H1 (cell line): ENCODE measurements around the gene GOSR1. TPM values are rescaled to one million over a fixed set of nuclear protein-coding genes. Genes with fewer than 3 reads are reported as not detected.

Experiments
- CTCF ChIA-PET: fragments of 300-600 bp; sonication (Branson Sonifier 250); formaldehyde crosslinking; loops from one replicate; lab custom pipeline; 2021; ENCODE audit not compliant: partially characterized antibody; lab: Charles Lee
- POLR2A ChIA-PET: fragments of 300-600 bp; sonication (Branson Sonifier 250); formaldehyde crosslinking; loops from one replicate; lab custom pipeline; 2021; ENCODE audit warnings: inconsistent platforms; ENCODE audit not compliant: partially characterized antibody; lab: Charles Lee
- DNase-seq, 2 experiments: peaks; one replicate each; pipeline versions ENCODE4 v3.0.0 to v3.0.0-alpha.2; 2010 to 2022; ENCODE audit warnings: low spot score in 2 of 2, low read depth in 1 of 2, mixed read lengths in 1 of 2
- FAIRE-seq: peaks from 2 replicates; lab custom pipeline; 2011; peaks lifted over from hg19 to GRCh38; lab: Jason Lieb, UNC
- H2AFZ ChIP-seq: 2 replicates; pipeline ENCODE4 v1.8.1; 2012; ENCODE audit warnings: low read length, inconsistent platforms
- H2AK5ac ChIP-seq: 2 replicates; pipeline ENCODE4 v1.6.1; 2013; ENCODE audit warnings: low read depth, low read length
- H2BK120ac ChIP-seq: replicated peaks from 2 replicates; pipeline ENCODE3; 2013; ENCODE audit warnings: low read depth, low read length, inconsistent platforms
- H2BK12ac ChIP-seq: 2 replicates; pipeline ENCODE4 v1.6.1; 2013; ENCODE audit warnings: low read depth, low read length
- H2BK15ac ChIP-seq: 2 replicates; pipeline ENCODE4 v1.6.1; 2013; ENCODE audit warnings: low read length
- H2BK20ac ChIP-seq: 2 replicates; pipeline ENCODE4 v1.6.1; 2013; ENCODE audit warnings: low read length
- H2BK5ac ChIP-seq: 2 replicates; pipeline ENCODE4 v1.6.1; 2013; ENCODE audit warnings: low read depth, low read length
- H3K14ac ChIP-seq: 2 replicates; pipeline ENCODE4 v1.6.1; 2013; ENCODE audit warnings: inconsistent platforms; ENCODE audit not compliant: insufficient read length
- H3K18ac ChIP-seq: 2 replicates; pipeline ENCODE4 v1.6.1; 2013; ENCODE audit warnings: low read length; ENCODE audit errors: extremely low read depth
- H3K23ac ChIP-seq: 2 replicates; pipeline ENCODE4 v1.6.1; 2013; ENCODE audit warnings: inconsistent platforms; ENCODE audit not compliant: insufficient read length
- H3K23me2 ChIP-seq: 2 replicates; pipeline ENCODE4 v1.6.1; 2013; ENCODE audit warnings: low read depth, low read length
- H3K27ac ChIP-seq: 2 replicates; pipeline ENCODE4 v1.6.1; 2011; ENCODE audit warnings: low read depth, low read length, inconsistent platforms
- H3K27me3 ChIP-seq, 4 experiments: replicated peaks in 1 of 4; 1 replicate in 1 of 4; 2 replicates in 3 of 4; pipeline versions ENCODE4 v1.6.1 to v1.8.1; 2011 to 2013; ENCODE audit warnings: low read length in 3 of 4, mild to moderate bottlenecking in 3 of 4, inconsistent platforms in 2 of 4, mixed read lengths in 2 of 4, moderate library complexity in 1 of 4; ENCODE audit not compliant: control insufficient read depth in 3 of 4, insufficient read depth in 3 of 4; ENCODE audit errors: extremely low read depth in 1 of 4
- H3K36me3 ChIP-seq, 4 experiments: 2 replicates each; pipeline versions ENCODE4 v1.6.1 to v1.8.1; 2011 to 2013; ENCODE audit warnings: mild to moderate bottlenecking in 4 of 4, low read length in 3 of 4, moderate library complexity in 2 of 4, control low read depth in 1 of 4, inconsistent platforms in 1 of 4; ENCODE audit not compliant: insufficient read depth in 4 of 4, control insufficient read depth in 2 of 4
- H3K4ac ChIP-seq: replicated peaks from 2 replicates; pipeline ENCODE3; 2013; ENCODE audit warnings: low read length, low read depth, mixed read lengths, inconsistent platforms; ENCODE audit not compliant: insufficient read length
- H3K4me1 ChIP-seq, 4 experiments: replicated peaks in 1 of 4; 1 replicate in 1 of 4; 2 replicates in 3 of 4; pipeline versions ENCODE4 v1.6.1 to v1.8.1; 2011 to 2013; ENCODE audit warnings: low read length in 3 of 4, inconsistent platforms in 2 of 4, mixed read lengths in 1 of 4; ENCODE audit not compliant: insufficient read depth in 4 of 4, control insufficient read depth in 3 of 4
- H3K4me2 ChIP-seq, 2 experiments: 2 replicates each; pipeline versions ENCODE4 v1.6.1 to v1.8.1; 2011 to 2013; ENCODE audit warnings: low read depth in 2 of 2, low read length in 2 of 2, control low read depth in 1 of 2, inconsistent platforms in 1 of 2, mild to moderate bottlenecking in 1 of 2; ENCODE audit not compliant: insufficient read depth in 1 of 2
- H3K4me3 ChIP-seq, 4 experiments: fragments of 200-600, 300-600 bp in 1 of 4; sonication (generic), shearing (Covaris generic), sonication (Bioruptor Twin) in 1 of 4; 2 replicates each; pipeline versions ENCODE4 v1.5.1 to v1.8.1; 2011 to 2016; ENCODE audit warnings: low read length in 4 of 4, low read depth in 3 of 4, control low read depth in 2 of 4, inconsistent platforms in 2 of 4, mild to moderate bottlenecking in 2 of 4, mixed read lengths in 1 of 4, moderate library complexity in 1 of 4; ENCODE audit not compliant: insufficient read depth in 2 of 4; ENCODE audit errors: extremely low read depth in 1 of 4
- H3K56ac ChIP-seq: replicated peaks from 2 replicates; pipeline ENCODE3; 2013; ENCODE audit warnings: low read depth, mild to moderate bottlenecking, mixed read lengths, low read length, inconsistent platforms; ENCODE audit not compliant: insufficient read length
- H3K79me1 ChIP-seq: 2 replicates; pipeline ENCODE4 v1.6.1; 2013; ENCODE audit warnings: low read depth, low read length, control low read depth
- H3K79me2 ChIP-seq, 2 experiments: 2 replicates each; pipeline versions ENCODE4 v1.6.1 to v1.8.1; 2012 to 2013; ENCODE audit warnings: low read length in 2 of 2, mild to moderate bottlenecking in 2 of 2, inconsistent platforms in 1 of 2; ENCODE audit not compliant: insufficient read depth in 2 of 2, control insufficient read depth in 1 of 2
- H3K9ac ChIP-seq, 4 experiments: replicated peaks in 1 of 4; 1 replicate in 1 of 4; 2 replicates in 3 of 4; pipeline versions ENCODE4 v1.6.1 to v1.8.1; 2011 to 2013; ENCODE audit warnings: low read depth in 3 of 4, low read length in 3 of 4, control low read depth in 2 of 4, mild to moderate bottlenecking in 2 of 4, moderate library complexity in 2 of 4, inconsistent platforms in 1 of 4; ENCODE audit errors: extremely low read depth in 1 of 4
- H3K9me3 ChIP-seq, 2 experiments: 2 replicates each; pipeline versions ENCODE4 v1.6.1 to v1.8.1; 2012 to 2013; ENCODE audit warnings: mild to moderate bottlenecking in 2 of 2, moderate library complexity in 2 of 2, control low read depth in 1 of 2, inconsistent platforms in 1 of 2, low read depth in 1 of 2, low read length in 1 of 2, mixed read lengths in 1 of 2; ENCODE audit not compliant: insufficient read depth in 2 of 2
- H4K20me1 ChIP-seq, 2 experiments: replicated peaks in 1 of 2; 2 replicates each; pipeline versions ENCODE3 to v1.8.1; 2011 to 2013; ENCODE audit warnings: inconsistent platforms in 2 of 2, low read length in 2 of 2, mild to moderate bottlenecking in 1 of 2; ENCODE audit not compliant: insufficient read depth in 2 of 2, control insufficient read depth in 1 of 2
- H4K5ac ChIP-seq: 2 replicates; pipeline ENCODE4 v1.6.1; 2013; ENCODE audit warnings: low read length, low read depth, mixed read lengths, inconsistent platforms; ENCODE audit not compliant: insufficient read length
- H4K8ac ChIP-seq: 2 replicates; pipeline ENCODE4 v1.8.0; 2013; ENCODE audit warnings: mild to moderate bottlenecking, moderate library complexity, low read length, inconsistent platforms; ENCODE audit not compliant: insufficient read depth; ENCODE audit errors: extremely low read depth
- H4K91ac ChIP-seq: replicated peaks from 2 replicates; pipeline ENCODE3; 2013; ENCODE audit warnings: low read length, mixed read lengths, inconsistent platforms; ENCODE audit not compliant: insufficient read length
- BCL11A ChIP-seq, 2 experiments: IDR thresholded peaks; one replicate each; pipeline ENCODE4 v1.6.1; 2011; ENCODE audit warnings: low read depth in 2 of 2, low read length in 2 of 2, mild to moderate bottlenecking in 2 of 2
- CBX5 ChIP-seq: fragments of 300-800, 300-1000 bp; sonication (generic); IDR thresholded peaks from 2 replicates; pipeline ENCODE4 v1.7.1; 2016; ENCODE audit warnings: antibody characterized with exemption, low read length, low read depth
- CBX8 ChIP-seq: fragments of 300-800, 300-1000 bp; sonication (generic); IDR thresholded peaks from 2 replicates; pipeline ENCODE4 v1.7.1; 2016; ENCODE audit warnings: low read depth, low read length, borderline replicate concordance
- E2F6 ChIP-seq: IDR thresholded peaks from 2 replicates; pipeline ENCODE4 v1.6.1; 2012; ENCODE audit warnings: inconsistent platforms
- FOSL1 ChIP-seq: IDR thresholded peaks from 2 replicates; pipeline ENCODE4 v1.6.1; 2011; ENCODE audit warnings: mild to moderate bottlenecking, low read depth, low read length, moderate library complexity; ENCODE audit not compliant: insufficient read depth
- HDAC2 ChIP-seq, 2 experiments: fragments of 300-600 bp in 1 of 2; sonication (generic) in 1 of 2; IDR thresholded peaks; 2 replicates each; pipeline ENCODE4 v1.6.1; 2011 to 2012; ENCODE audit warnings: low read depth in 2 of 2, low read length in 2 of 2, mild to moderate bottlenecking in 2 of 2, moderate library complexity in 2 of 2, borderline replicate concordance in 1 of 2, inconsistent platforms in 1 of 2
- NRF1 ChIP-seq: IDR thresholded peaks from 2 replicates; pipeline ENCODE4 v1.6.1; 2011; ENCODE audit warnings: mild to moderate bottlenecking, low read depth, low read length, improper control_type of control experiment
- POLR2AphosphoS5 ChIP-seq: IDR thresholded peaks from 2 replicates; pipeline ENCODE4 v1.6.1; 2011; ENCODE audit warnings: low read depth, low read length
- POU5F1 ChIP-seq: IDR thresholded peaks from 2 replicates; pipeline ENCODE4 v1.6.1; 2011; ENCODE audit warnings: low read depth, mild to moderate bottlenecking, low read length, moderate library complexity
- RFX5 ChIP-seq: IDR thresholded peaks from 2 replicates; pipeline ENCODE4 v1.6.1; 2011; ENCODE audit warnings: low read depth, low read length, improper control_type of control experiment, borderline replicate concordance
- SIN3A ChIP-seq, 2 experiments: IDR thresholded peaks in 1 of 2; conservative IDR thresholded peaks in 1 of 2; 2 replicates each; pipeline ENCODE4 v1.6.1; 2011 to 2012; ENCODE audit warnings: low read length in 2 of 2, improper control_type of control experiment in 1 of 2, low read depth in 1 of 2, mild to moderate bottlenecking in 1 of 2
- SP1 ChIP-seq: IDR thresholded peaks from 2 replicates; pipeline ENCODE4 v1.6.1; 2011; ENCODE audit warnings: low read depth, low read length
- WGBS, 2 experiments: shearing (Covaris generic) in 1 of 2; methylation state at CpG; one replicate each; pipeline versions ENCODE4 v1.1.6 to v1.1.7; 2013 to 2015; ENCODE audit warnings: low lambda C conversion rate in 2 of 2, mixed read lengths in 2 of 2, inconsistent platforms in 1 of 2, low coverage in 1 of 2, missing lambda C conversion rate in 1 of 2; ENCODE audit not compliant: insufficient replicate concordance in 2 of 2, insufficient coverage in 1 of 2, insufficient read length in 1 of 2; ENCODE audit errors: extremely low coverage in 1 of 2, missing lambda C conversion rate in 1 of 2; 5-methylcytosine and 5-hydroxymethylcytosine counted together
- polyA plus RNA-seq, 7 experiments: library from polyadenylated mRNA; depleted of rRNA in 3 of 7; stranded (reverse) in 5 of 7; unstranded in 2 of 7; fragments of >200 nt in 5 of 7; fragments of 200-250 nt in 2 of 7; gene quantifications; 1 replicate in 5 of 7; 2 replicates in 1 of 7; 4 replicates in 1 of 7; pipeline versions ENCODE4 v1.2.1 to v1.2.3, GENCODE V29; 2011 to 2013; ENCODE audit warnings: missing spikeins in 2 of 7, mixed read lengths in 2 of 7
- total RNA-seq: library from RNA; stranded (reverse); fragmentation: NEBNext Ultra II Directional; extraction: Animal tissue kit (Norgen Biotek cat#: 25700); gene quantifications from 2 replicates; pipeline ENCODE4 v1.2.1, GENCODE V29; 2021

GOSR1 gene
- total and polyA plus RNA-seq, 2 of the 8 experiments (the other 6 are each of a cell fraction or from before 2014, with no cell fraction given), result 9.2 to 43.3 TPM

- H3K56ac ChIP-seq, result no peak overlapping the region
- no peaks in the 10 kb centered on the region for H3K9me3 ChIP-seq
- H4K91ac ChIP-seq, result no peak overlapping the region
- H3K79me2 ChIP-seq, result no peaks in the 10 kb centered on the region
- no peak overlapping the region for H4K5ac ChIP-seq
- no peaks in the 10 kb centered on the region for H3K27me3 ChIP-seq
- no peak overlapping the region for H2BK5ac ChIP-seq
- no peak overlapping the region for H3K4me2 ChIP-seq
- no peak overlapping the region for H2BK12ac ChIP-seq
- 93% methylated on average over 15 of the region's 15 CpGs; no CpG with 5 or more reads in 1 of the 2 experiments for WGBS, 2 experiments
- no peaks in the 10 kb centered on the region for H3K79me1 ChIP-seq
- no peaks in the 10 kb centered on the region for H3K23me2 ChIP-seq
- FAIRE-seq, result no peak
- H3K23ac ChIP-seq, result no peak overlapping the region
- no peak overlapping the region for H2BK20ac ChIP-seq
- H3K14ac ChIP-seq, result no peak overlapping the region
- H4K20me1 ChIP-seq, result no peaks in the 10 kb centered on the region
- no peaks in the 10 kb centered on the region for H3K4me1 ChIP-seq
- DNase-seq, result peak in 1 of 2 experiments; percentile 30
- CTCF ChIA-PET, result no interaction called here
- H3K27ac ChIP-seq, result no peak overlapping the region
- H3K9ac ChIP-seq, result no peak overlapping the region
- no peak overlapping the region for H2BK15ac ChIP-seq
- H3K4ac ChIP-seq, result no peak overlapping the region
- no peak overlapping the region for H2AK5ac ChIP-seq
- POLR2A ChIA-PET, result no interaction called here
- no peaks in the 10 kb centered on the region for H3K36me3 ChIP-seq
- no peak overlapping the region for H3K4me3 ChIP-seq
- no peak overlapping the region for H3K18ac ChIP-seq
- H2AFZ ChIP-seq, result no peak overlapping the region
- H2BK120ac ChIP-seq, result no peak overlapping the region
- no peak overlapping the region for H4K8ac ChIP-seq
- TF ChIP-seq SIN3A (conservative IDR thresholded peaks at IDR 0.05 in 1 of 2, IDR thresholded peaks at IDR 0.05 in 1 of 2; ENCODE audit: low read depth in 1 of 2, low read length in 2 of 2) (no peak), BCL11A (IDR thresholded peaks at IDR 0.05; ENCODE audit: low read depth in 2 of 2, low read length in 2 of 2) (no peak), CBX5 (no peak), E2F6 (no peak), FOSL1 (no peak), POU5F1 (no peak), NRF1 (no peak), SP1 (no peak), CBX8 (no peak), RFX5 (no peak), HDAC2 (IDR thresholded peaks at IDR 0.05; ENCODE audit: borderline replicate concordance in 1 of 2, low read depth in 2 of 2, low read length in 2 of 2) (no peak), POLR2AphosphoS5 (no peak)
Measured at GRCh38 chr17:30547778-30548573, 70.8 kb downstream of the GOSR1 start.
